ENCODE measurements around the gene USP44.

Gene USP44

GRCh38 chr12:95516757-95517156, 34.5 kb downstream of the USP44 start (continued):
- TF ChIP-seq CREB5 (CRISPR knock-in tag; IDR thresholded peaks at IDR 0.05; ENCODE audit: low read depth) (no peak), PPARA (CRISPR knock-in tag; IDR thresholded peaks at IDR 0.05; ENCODE audit: borderline replicate concordance) (no peak), CSDC2 (CRISPR knock-in tag; IDR thresholded peaks at IDR 0.05) (no peak), POU6F1 (CRISPR knock-in tag; IDR thresholded peaks at IDR 0.05; ENCODE audit: borderline replicate concordance, low read depth) (no peak), ARNTL (CRISPR knock-in tag; IDR thresholded peaks at IDR 0.05; ENCODE audit: borderline replicate concordance, low read depth) (no peak), TOX (CRISPR knock-in tag; IDR thresholded peaks at IDR 0.05; ENCODE audit: borderline replicate concordance) (no peak)

- ATAC-seq: no peak
- no peak for TF ChIP-seq ZFP3 (CRISPR knock-in tag; IDR thresholded peaks at IDR 0.05)
- no peak for TF ChIP-seq BACH2 (CRISPR knock-in tag; IDR thresholded peaks at IDR 0.05; ENCODE audit: borderline replicate concordance)
- TF ChIP-seq CREB5 (CRISPR knock-in tag; IDR thresholded peaks at IDR 0.05; ENCODE audit: low read depth): no peak
- no peak for TF ChIP-seq ZC3H10 (CRISPR knock-in tag; IDR thresholded peaks at IDR 0.05)
- TF ChIP-seq SNAI2 (CRISPR knock-in tag; IDR thresholded peaks at IDR 0.05): no peak
- no peak for TF ChIP-seq CSRNP3 (CRISPR knock-in tag; IDR thresholded peaks at IDR 0.05)
- no peak for TF ChIP-seq TSHZ2 (CRISPR knock-in tag; IDR thresholded peaks at IDR 0.05)
- TF ChIP-seq TCF4 (CRISPR knock-in tag; IDR thresholded peaks at IDR 0.05; ENCODE audit: borderline replicate concordance): no peak
- no peak for TF ChIP-seq POU6F1 (CRISPR knock-in tag; IDR thresholded peaks at IDR 0.05; ENCODE audit: borderline replicate concordance, low read depth)
- TF ChIP-seq ZNF8 (CRISPR knock-in tag; IDR thresholded peaks at IDR 0.05): no peak
- no peak for TF ChIP-seq ESRRG (CRISPR knock-in tag; IDR thresholded peaks at IDR 0.05)
- no peak for TF ChIP-seq GLIS3 (CRISPR knock-in tag; IDR thresholded peaks at IDR 0.05)
- TF ChIP-seq ZFP30 (CRISPR knock-in tag; IDR thresholded peaks at IDR 0.05): no peak
- TF ChIP-seq TOX (CRISPR knock-in tag; IDR thresholded peaks at IDR 0.05; ENCODE audit: borderline replicate concordance): no peak
- TF ChIP-seq ZNF70 (CRISPR knock-in tag; IDR thresholded peaks at IDR 0.05): no peak
- no peak for TF ChIP-seq PPARA (CRISPR knock-in tag; IDR thresholded peaks at IDR 0.05; ENCODE audit: borderline replicate concordance)
- TF ChIP-seq PATZ1 (CRISPR knock-in tag; IDR thresholded peaks at IDR 0.05; ENCODE audit: borderline replicate concordance): no peak
- no peak for TF ChIP-seq OSR1 (CRISPR knock-in tag; IDR thresholded peaks at IDR 0.05)
- no peak for TF ChIP-seq CSDC2 (CRISPR knock-in tag; IDR thresholded peaks at IDR 0.05)
- no peak for TF ChIP-seq RARB (CRISPR knock-in tag; IDR thresholded peaks at IDR 0.05)
These were observed 36.1 kb downstream of the USP44 start for GRCh38 chr12:95515197-95515596.

All from SK-N-SH treated with all-trans-retinoic acid at 6 μM for 48 hours (cell line).